Panc1 (cell line): ENCODE measurements around the gene DENND1C. TPM values are rescaled to one million over a fixed set of nuclear protein-coding genes. Genes with fewer than 3 reads are reported as not detected.
A peak's percentile ranks its signal among the peaks of the same experiment; 100 is the strongest.

Experiments used
- ATAC-seq: fragments of 200-7000 bp; cut with Tn5 transposase; 2 replicates; pipeline ENCODE4 v1.9.1; 2020; ENCODE audit warnings: mild to moderate bottlenecking, moderate library complexity
- BruUV-seq: library from RNA; stranded (reverse); fragments of 400-500 nt; replicated peaks from 2 replicates; lab custom pipeline; 2021; lab: Mats Ljungman, UMichigan
- CTCF ChIA-PET: fragments of 300-600 bp; sonication (Branson Sonifier 250); formaldehyde crosslinking; loops from one replicate; lab custom pipeline; 2022; ENCODE audit warnings: antibody characterized with exemption; lab: Charles Lee
- POLR2A ChIA-PET: fragments of 300-600 bp; sonication (Branson Sonifier 250); formaldehyde crosslinking; loops from one replicate; lab custom pipeline; 2022; ENCODE audit warnings: antibody characterized with exemption; lab: Charles Lee
- DNase-seq: peaks from one replicate; pipeline ENCODE4 v3.0.0-alpha.2; 2010; ENCODE audit warnings: low read depth, low spot score
- H3K27ac ChIP-seq: 2 replicates; pipeline ENCODE4 v1.5.1; 2011; ENCODE audit warnings: mild to moderate bottlenecking, low read length, inconsistent platforms
- H3K27me3 ChIP-seq: fragments of 200-500 bp; sonication (Bioruptor generic); 2 replicates; pipeline ENCODE4 v1.6.0; 2014; ENCODE audit warnings: low read length, inconsistent platforms; ENCODE audit not compliant: control insufficient read depth, insufficient read depth
- H3K36me3 ChIP-seq: fragments of 200-500 bp; sonication (Bioruptor generic); 2 replicates; pipeline ENCODE4 v1.5.1; 2014; ENCODE audit warnings: inconsistent platforms, mild to moderate bottlenecking, low read length, moderate library complexity; ENCODE audit not compliant: control insufficient read depth, insufficient read depth
- H3K4me1 ChIP-seq: 2 replicates; pipeline ENCODE4 v1.5.1; 2011; ENCODE audit warnings: inconsistent platforms, mild to moderate bottlenecking, low read length, moderate library complexity; ENCODE audit not compliant: control insufficient read depth, insufficient read depth
- H3K4me3 ChIP-seq, 2 experiments: 2 replicates each; pipeline ENCODE4 v1.5.1; 2011 to 2012; ENCODE audit warnings: low read depth in 2 of 2, low read length in 2 of 2, mild to moderate bottlenecking in 2 of 2, inconsistent platforms in 1 of 2, moderate library complexity in 1 of 2
- H3K9me3 ChIP-seq: fragments of 200-500 bp; sonication (Bioruptor generic); 2 replicates; pipeline ENCODE4 v1.5.1; 2014; ENCODE audit warnings: low read depth, mild to moderate bottlenecking, inconsistent platforms, low read length, moderate library complexity; ENCODE audit not compliant: control insufficient read depth, insufficient read depth
- POLR2AphosphoS5 ChIP-seq: IDR thresholded peaks from 2 replicates; pipeline ENCODE4 v1.6.1; 2012; ENCODE audit warnings: mild to moderate bottlenecking, low read depth, low read length, moderate library complexity
- REST ChIP-seq, 2 experiments: IDR thresholded peaks; 2 replicates each; pipeline ENCODE4 v1.6.1; 2011 to 2012; ENCODE audit warnings: low read depth in 2 of 2, control low read depth in 1 of 2, low read length in 1 of 2, mild to moderate bottlenecking in 1 of 2, moderate library complexity in 1 of 2; ENCODE audit not compliant: insufficient read depth in 1 of 2
- SIN3A ChIP-seq: IDR thresholded peaks from 2 replicates; pipeline ENCODE4 v1.6.1; 2012; ENCODE audit warnings: low read depth, mild to moderate bottlenecking, low read length, moderate library complexity, borderline replicate concordance; ENCODE audit not compliant: insufficient read depth
- TCF7L2 ChIP-seq: IDR thresholded peaks from 2 replicates; pipeline ENCODE4 v1.6.1; 2011; ENCODE audit warnings: mild to moderate bottlenecking, low read depth, low read length, inconsistent platforms
- in situ Hi-C: cut with HindIII; loops from 2 replicates; pipeline ENCODE4 v1.10.0; 2016; ENCODE audit warnings: low sequenced_read_pairs, low pct_unique_long_range_greater_than_20kb
- intact Hi-C: fragments of 100-400 bp; cut with micrococcal nuclease; formaldehyde crosslinking; loops from one replicate; pipeline ENCODE4 v1.10.0; 2022; ENCODE audit not compliant: unreplicated experiment
- total RNA-seq: library from RNA; stranded (reverse); gene quantifications from one replicate; pipeline ENCODE4 v1.2.1, GENCODE V29; 2021; ENCODE audit not compliant: unreplicated experiment
- TF ChIP-seq, protein P1 (sequence below): fragments of 450-650 bp; IDR thresholded peaks from 2 replicates; pipeline ENCODE4 v1.5.1; 2017; ENCODE audit warnings: mild to moderate bottlenecking

DENND1C gene
- total RNA-seq, 1 experiment from 2014 or later = 0.39 TPM

DNA sequence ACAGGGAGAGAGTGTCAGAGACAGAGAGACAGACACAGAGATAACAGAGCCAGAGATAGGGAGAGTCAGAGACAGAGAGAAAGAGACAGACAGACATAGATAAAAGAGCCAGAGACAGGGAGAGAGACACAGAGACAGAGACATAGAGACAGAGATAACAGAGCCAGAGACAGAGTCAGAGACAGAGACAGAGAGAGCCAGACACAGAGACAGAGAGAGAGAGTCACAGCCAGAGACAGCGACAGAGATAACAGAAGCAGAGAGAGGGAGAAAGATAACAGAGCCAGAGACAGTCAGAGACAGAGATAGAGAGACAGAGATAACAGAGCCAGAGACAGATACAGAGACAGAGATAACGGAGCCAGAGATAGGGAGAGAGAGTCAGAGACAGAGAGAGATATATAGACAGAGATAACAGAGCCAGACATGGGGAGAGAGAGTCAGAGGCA lies 48.4 kb upstream of the DENND1C start:
- DNase-seq (no peak), ATAC-seq (no peak)
- Histone ChIP-seq H3K9me3 (no peaks in the 10 kb centered on the region), H3K27me3 (no peaks in the 10 kb centered on the region), H3K4me1 (peaks cover 10% of the 10 kb centered on the region), H3K4me3 (peak overlapping the region; percentile 51 to 85), H3K36me3 (no peaks in the 10 kb centered on the region; the same call in 1 of the 2 replicates), H3K27ac (peak overlapping the region; percentile 88)
- in situ Hi-C loops (no loop called here), intact Hi-C loops (no loop called here)
- ChIA-PET POLR2A (no interaction called here), CTCF (no interaction called here)
- BruUV-seq = no TSS peak
- TF ChIP-seq, protein P1, sequence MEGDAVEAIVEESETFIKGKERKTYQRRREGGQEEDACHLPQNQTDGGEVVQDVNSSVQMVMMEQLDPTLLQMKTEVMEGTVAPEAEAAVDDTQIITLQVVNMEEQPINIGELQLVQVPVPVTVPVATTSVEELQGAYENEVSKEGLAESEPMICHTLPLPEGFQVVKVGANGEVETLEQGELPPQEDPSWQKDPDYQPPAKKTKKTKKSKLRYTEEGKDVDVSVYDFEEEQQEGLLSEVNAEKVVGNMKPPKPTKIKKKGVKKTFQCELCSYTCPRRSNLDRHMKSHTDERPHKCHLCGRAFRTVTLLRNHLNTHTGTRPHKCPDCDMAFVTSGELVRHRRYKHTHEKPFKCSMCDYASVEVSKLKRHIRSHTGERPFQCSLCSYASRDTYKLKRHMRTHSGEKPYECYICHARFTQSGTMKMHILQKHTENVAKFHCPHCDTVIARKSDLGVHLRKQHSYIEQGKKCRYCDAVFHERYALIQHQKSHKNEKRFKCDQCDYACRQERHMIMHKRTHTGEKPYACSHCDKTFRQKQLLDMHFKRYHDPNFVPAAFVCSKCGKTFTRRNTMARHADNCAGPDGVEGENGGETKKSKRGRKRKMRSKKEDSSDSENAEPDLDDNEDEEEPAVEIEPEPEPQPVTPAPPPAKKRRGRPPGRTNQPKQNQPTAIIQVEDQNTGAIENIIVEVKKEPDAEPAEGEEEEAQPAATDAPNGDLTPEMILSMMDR = no peak
- TF ChIP-seq TCF7L2 (no peak), POLR2AphosphoS5 (no peak), SIN3A (no peak), REST (IDR thresholded peaks at IDR 0.05; ENCODE audit: insufficient read depth in 1 of 2, low read depth in 2 of 2, low read length in 1 of 2) (no peak)

GRCh38 chr19:6529351-6529750 lies 47.8 kb upstream of the DENND1C start:
- Histone ChIP-seq H3K27me3 (no peaks in the 10 kb centered on the region), H3K4me1 (peaks cover 10% of the 10 kb centered on the region), H3K27ac (0 out of 2 replicates have a peak overlapping the region, but pooled peaks have one; percentile 23), H3K9me3 (no peaks in the 10 kb centered on the region), H3K4me3 (no peak overlapping the region), H3K36me3 (no peaks in the 10 kb centered on the region; the same call in 1 of the 2 replicates)
- ChIA-PET CTCF (no interaction called here), POLR2A (no interaction called here)
- ATAC-seq (no peak), DNase-seq (no peak)
- no peak for TF ChIP-seq REST (IDR thresholded peaks at IDR 0.05; ENCODE audit: insufficient read depth in 1 of 2, low read depth in 2 of 2, low read length in 1 of 2)
- TF ChIP-seq SIN3A = no peak
- TF ChIP-seq, protein P1 = no peak
- no peak for TF ChIP-seq TCF7L2
- TF ChIP-seq POLR2AphosphoS5 = no peak
- BruUV-seq = no TSS peak
- in situ Hi-C loops = no loop called here
- intact Hi-C loops = no loop called here
